H9 (cell line): Measurements from ENCODE around the gene HDHD2. TPM values are rescaled to one million over a fixed set of nuclear protein-coding genes. Genes with fewer than 3 reads are reported as not detected.
A peak's percentile ranks its signal among the peaks of the same experiment; 100 is the strongest.
"Not testable (repeated sequence)": the region's sequence is repeated elsewhere in the genome, so short reads cannot be mapped to it uniquely, and the experiment has no call there.

Source experiments
- DNase-seq: peaks from one replicate; pipeline ENCODE4 v3.0.0-alpha.2; 2017
- H2AFZ ChIP-seq: one replicate; pipeline ENCODE4 v1.6.1; 2013; ENCODE audit warnings: mild to moderate bottlenecking, low read length, control low read depth, moderate library complexity
- H2AK5ac ChIP-seq: 2 replicates; pipeline ENCODE4 v1.6.1; 2013; ENCODE audit warnings: low read length, control low read depth, mixed read lengths; ENCODE audit not compliant: insufficient read length
- H2BK120ac ChIP-seq: one replicate; pipeline ENCODE4 v1.6.1; 2013; ENCODE audit warnings: low read depth, mild to moderate bottlenecking, low read length, control low read depth, inconsistent platforms; ENCODE audit not compliant: poor library complexity, severe bottlenecking
- H2BK12ac ChIP-seq: 2 replicates; pipeline ENCODE4 v1.6.1; 2013; ENCODE audit warnings: low read length, control low read depth, mixed read lengths, low read depth; ENCODE audit not compliant: insufficient read length
- H2BK15ac ChIP-seq: 2 replicates; pipeline ENCODE4 v1.6.1; 2013; ENCODE audit warnings: low read depth, low read length, control low read depth
- H2BK20ac ChIP-seq: one replicate; pipeline ENCODE4 v1.6.1; 2013; ENCODE audit warnings: low read depth, mild to moderate bottlenecking, low read length, control low read depth, inconsistent platforms; ENCODE audit not compliant: poor library complexity, severe bottlenecking
- H2BK5ac ChIP-seq: 2 replicates; pipeline ENCODE4 v1.6.1; 2013; ENCODE audit warnings: low read length, control low read depth, mixed read lengths; ENCODE audit not compliant: insufficient read length
- H3K14ac ChIP-seq: 2 replicates; pipeline ENCODE4 v1.6.1; 2013; ENCODE audit warnings: low read length, control low read depth; ENCODE audit not compliant: insufficient read depth
- H3K18ac ChIP-seq: 2 replicates; pipeline ENCODE4 v1.6.1; 2013; ENCODE audit warnings: low read depth, mild to moderate bottlenecking, mixed read lengths, low read length, control low read depth; ENCODE audit not compliant: insufficient read length
- H3K23ac ChIP-seq: 2 replicates; pipeline ENCODE4 v1.6.1; 2013; ENCODE audit warnings: low read length, control low read depth, mixed read lengths, low read depth; ENCODE audit not compliant: insufficient read length
- H3K23me2 ChIP-seq: 2 replicates; pipeline ENCODE4 v1.6.1; 2013; ENCODE audit warnings: low read depth, mild to moderate bottlenecking, mixed read lengths, low read length, control low read depth; ENCODE audit not compliant: insufficient read length, poor library complexity, severe bottlenecking
- H3K27ac ChIP-seq: 2 replicates; pipeline ENCODE4 v1.5.1; 2013; ENCODE audit warnings: low read length, control low read depth, mixed read lengths, low read depth; ENCODE audit not compliant: insufficient read length
- H3K27me3 ChIP-seq: 2 replicates; pipeline ENCODE4 v1.6.1; 2013; ENCODE audit warnings: low read length, control low read depth, inconsistent platforms; ENCODE audit not compliant: insufficient read depth
- H3K4ac ChIP-seq: 2 replicates; pipeline ENCODE4 v1.6.1; 2013; ENCODE audit warnings: low read depth, mild to moderate bottlenecking, control low read depth, inconsistent platforms, low read length, moderate library complexity
- H3K4me1 ChIP-seq: 2 replicates; pipeline ENCODE4 v1.6.1; 2013; ENCODE audit warnings: low read length, control low read depth, inconsistent platforms; ENCODE audit not compliant: insufficient read depth
- H3K4me2 ChIP-seq: 2 replicates; pipeline ENCODE4 v1.6.1; 2013; ENCODE audit warnings: low read length, control low read depth, mixed read lengths; ENCODE audit not compliant: insufficient read length, insufficient read depth
- H3K56ac ChIP-seq: 2 replicates; pipeline ENCODE4 v1.6.1; 2013; ENCODE audit warnings: low read depth, mild to moderate bottlenecking, mixed read lengths, low read length, control low read depth; ENCODE audit not compliant: insufficient read length
- H3K79me1 ChIP-seq: 2 replicates; pipeline ENCODE4 v1.6.1; 2013; ENCODE audit warnings: low read depth, mild to moderate bottlenecking, moderate library complexity, low read length, control low read depth, inconsistent platforms; ENCODE audit not compliant: insufficient read depth, poor library complexity, severe bottlenecking
- H3K79me2 ChIP-seq: 2 replicates; pipeline ENCODE4 v1.6.1; 2013; ENCODE audit warnings: low read length, control low read depth, inconsistent platforms; ENCODE audit not compliant: insufficient read depth
- H3K9ac ChIP-seq: 2 replicates; pipeline ENCODE4 v1.6.1; 2013; ENCODE audit warnings: low read length, control low read depth, mixed read lengths; ENCODE audit not compliant: insufficient read length; ENCODE audit errors: extremely low read depth
- H3K9me3 ChIP-seq: one replicate; pipeline ENCODE4 v1.6.1; 2013; ENCODE audit warnings: low read depth, low read length, inconsistent platforms; ENCODE audit not compliant: control insufficient read depth
- H3T11ph ChIP-seq: one replicate; pipeline ENCODE4 v1.6.1; 2013; ENCODE audit warnings: mild to moderate bottlenecking, low read length, control low read depth, inconsistent platforms
- H4K20me1 ChIP-seq: one replicate; pipeline ENCODE4 v1.6.1; 2013; ENCODE audit not compliant: control insufficient read depth, insufficient read length, insufficient read depth
- H4K5ac ChIP-seq: 2 replicates; pipeline ENCODE4 v1.6.1; 2013; ENCODE audit warnings: low read depth, mild to moderate bottlenecking, mixed read lengths, low read length, control low read depth; ENCODE audit not compliant: insufficient read length
- H4K8ac ChIP-seq: replicated peaks from 2 replicates; pipeline ENCODE4 v1.6.1; 2013; ENCODE audit warnings: low read length, control low read depth, mixed read lengths, low read depth; ENCODE audit not compliant: insufficient read length
- H4K91ac ChIP-seq: 2 replicates; pipeline ENCODE4 v1.6.1; 2013; ENCODE audit warnings: low read depth, mild to moderate bottlenecking, moderate library complexity, mixed read lengths, low read length, control low read depth; ENCODE audit not compliant: insufficient read length
- H3K27ac Mint-ChIP-seq, 3 experiments: 2 replicates in 2 of 3; 3 replicates in 1 of 3; pipeline ENCODE4 v1.8.0; 2020 to 2021; ENCODE audit warnings: mixed read lengths in 3 of 3, mild to moderate bottlenecking in 1 of 3, moderate library complexity in 1 of 3
- H3K27me3 Mint-ChIP-seq: 2 replicates; pipeline ENCODE4 v1.8.0; 2021; ENCODE audit warnings: low read depth, mild to moderate bottlenecking, moderate library complexity, mixed read lengths
- H3K36me3 Mint-ChIP-seq, 3 experiments: 2 replicates in 2 of 3; 3 replicates in 1 of 3; pipeline ENCODE4 v1.8.0; 2020 to 2021; ENCODE audit warnings: low read depth in 3 of 3, mixed read lengths in 3 of 3; ENCODE audit not compliant: insufficient read depth in 1 of 3
- H3K4me1 Mint-ChIP-seq, 2 experiments: 2 replicates each; pipeline ENCODE4 v1.8.0; 2020; ENCODE audit warnings: mixed read lengths in 2 of 2
- H3K4me3 Mint-ChIP-seq, 2 experiments: 2 replicates in 1 of 2; 3 replicates in 1 of 2; pipeline ENCODE4 v1.8.0; 2020 to 2021; ENCODE audit warnings: mild to moderate bottlenecking in 2 of 2, mixed read lengths in 2 of 2, moderate library complexity in 1 of 2
- H3K9me3 Mint-ChIP-seq, 2 experiments: 2 replicates in 1 of 2; 3 replicates in 1 of 2; pipeline ENCODE4 v1.8.0; 2020; ENCODE audit warnings: mild to moderate bottlenecking in 2 of 2, mixed read lengths in 2 of 2, moderate library complexity in 1 of 2
- CTCF ChIP-seq: fragments of 200-600 bp; sonication (generic); conservative IDR thresholded peaks from 3 replicates; pipeline ENCODE4 v1.8.0; 2021; ENCODE audit warnings: antibody characterized with exemption, mild to moderate bottlenecking
- WGBS: extraction: QIAGEN DNeasy Blood & Tissue Kit; methylation state at CpG from one replicate; pipeline ENCODE4 v1.1.7; 2013; ENCODE audit warnings: missing lambda C conversion rate, low lambda C conversion rate, mixed read lengths; ENCODE audit not compliant: insufficient read length; ENCODE audit errors: extremely low coverage; 5-methylcytosine and 5-hydroxymethylcytosine counted together
- total RNA-seq: library from RNA; stranded (reverse); gene quantifications from 2 replicates; pipeline ENCODE4 v1.2.1, GENCODE V29; 2021

HDHD2 gene
- total RNA-seq, 1 experiment from 2014 or later = 51.0 TPM

DNA sequence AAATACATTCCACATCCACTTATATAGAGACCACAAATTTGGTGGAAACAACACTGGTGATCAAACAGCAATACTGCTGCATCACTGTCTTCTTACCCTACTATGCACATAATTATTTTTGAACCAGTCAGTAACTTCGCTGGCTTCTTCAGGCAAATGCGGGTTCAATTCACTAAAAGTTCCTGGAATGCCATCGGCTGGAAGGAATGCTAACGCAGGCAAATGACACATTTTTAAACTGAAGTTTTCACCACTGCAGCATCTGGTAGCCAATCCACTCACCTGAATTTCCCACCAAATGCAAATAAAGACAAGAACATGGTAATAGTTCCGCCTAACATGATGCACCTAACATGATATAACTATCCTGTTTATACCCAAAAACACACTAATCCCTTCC lies 10.0 kb upstream of the HDHD2 start:
- no peak for DNase-seq
- no CpG with 5 or more reads among the region's 5 CpGs for WGBS

GRCh38 chr18:47158404-47158803 lies 8.1 kb upstream of the HDHD2 start:
- H3K23me2 ChIP-seq, H3K23ac ChIP-seq, H3K9ac ChIP-seq, H4K91ac ChIP-seq, H3K4me1 ChIP-seq, H3K79me2 ChIP-seq, H3K79me1 ChIP-seq, H2BK5ac ChIP-seq, H3K27me3 Mint-ChIP-seq, H4K5ac ChIP-seq, H3K4me2 ChIP-seq, H3K4me3 Mint-ChIP-seq, H4K8ac ChIP-seq, H2BK20ac ChIP-seq, H2BK12ac ChIP-seq, H2BK120ac ChIP-seq, H3K4ac ChIP-seq, H2BK15ac ChIP-seq, H3K14ac ChIP-seq, H3T11ph ChIP-seq, H2AK5ac ChIP-seq, H3K27me3 ChIP-seq, H2AFZ ChIP-seq, H3K18ac ChIP-seq, H3K56ac ChIP-seq, H4K20me1 ChIP-seq, H3K9me3 ChIP-seq, H3K27ac ChIP-seq, H3K9me3 Mint-ChIP-seq: not testable (repeated sequence)
- WGBS = no CpG with 5 or more reads among the region's 16 CpGs
- peak; percentile 37 for DNase-seq
- Mint-ChIP-seq H3K27ac (peak overlapping the region in 1 of 3 experiments; percentile 89; a peak in 1 of 7 replicates), H3K36me3 (peaks cover 0 to 25% (median 7%) of the 10 kb centered on the region in 3 experiments; a peak in 6 of 7 replicates), H3K4me1 (peaks cover 11 to 17% of the 10 kb centered on the region in 2 experiments)

More for the DNA sequence above, 10.0 kb upstream of the HDHD2 start:
- H3K23ac ChIP-seq = no peak overlapping the region
- H3K4me1 ChIP-seq = peaks cover 4% of the 10 kb centered on the region; the same call in 1 of the 2 replicates
- H3K79me1 ChIP-seq = peaks cover 9% of the 10 kb centered on the region
- TF ChIP-seq CTCF = no peak
- Mint-ChIP-seq H3K4me1 (peaks cover 11 to 17% of the 10 kb centered on the region in 2 experiments), H3K27me3 (no peaks in the 10 kb centered on the region), H3K4me3 (no peak overlapping the region), H3K36me3 (peaks cover 0 to 10% (median 7%) of the 10 kb centered on the region in 3 experiments; a peak in 6 of 7 replicates), H3K27ac (no peak overlapping the region), H3K9me3 (no peaks in the 10 kb centered on the region)
- H2BK20ac ChIP-seq = no peak overlapping the region
- H3K23me2 ChIP-seq = no peaks in the 10 kb centered on the region
- H2BK12ac ChIP-seq = no peak overlapping the region
- no peak overlapping the region for H2BK15ac ChIP-seq
- no peak overlapping the region for H3K27ac ChIP-seq
- H3K56ac ChIP-seq = no peak overlapping the region
- no peak overlapping the region for H4K5ac ChIP-seq
- H4K8ac ChIP-seq = no peak overlapping the region
- H4K20me1 ChIP-seq = no peaks in the 10 kb centered on the region
- no peak overlapping the region for H4K91ac ChIP-seq
- H2BK120ac ChIP-seq = no peak overlapping the region
- H3K18ac ChIP-seq = no peak overlapping the region
- H3K9ac ChIP-seq = no peak overlapping the region
- H3K27me3 ChIP-seq = no peaks in the 10 kb centered on the region
- H3K4me2 ChIP-seq = no peak overlapping the region
- no peak overlapping the region for H2AK5ac ChIP-seq
- peaks cover 3% of the 10 kb centered on the region; the same call in 1 of the 2 replicates for H3K79me2 ChIP-seq
- H3K4ac ChIP-seq = no peak overlapping the region
- no peaks in the 10 kb centered on the region for H3K9me3 ChIP-seq
- no peak overlapping the region for H2AFZ ChIP-seq
- no peak overlapping the region for H3K14ac ChIP-seq
- no peak overlapping the region for H2BK5ac ChIP-seq
- no peak overlapping the region for H3T11ph ChIP-seq
